GM12865 (cell line): Measurements from ENCODE around the gene CLP1.

Experiments
- DNase-seq: peaks from one replicate; pipeline ENCODE4 v3.0.0; 2010; ENCODE audit warnings: low read depth
- H3K4me3 ChIP-seq: 2 replicates; pipeline ENCODE4 v1.5.1; 2011; ENCODE audit warnings: mild to moderate bottlenecking, low read depth, low read length, control low read depth
- TF ChIP-seq, protein P1 (sequence below): IDR thresholded peaks from 2 replicates; pipeline ENCODE4 v1.5.1; 2011; ENCODE audit warnings: low read length, control low read depth, low read depth, inconsistent platforms; ENCODE audit not compliant: insufficient read depth; ENCODE audit errors: missing control alignments

Gene CLP1

DNA sequence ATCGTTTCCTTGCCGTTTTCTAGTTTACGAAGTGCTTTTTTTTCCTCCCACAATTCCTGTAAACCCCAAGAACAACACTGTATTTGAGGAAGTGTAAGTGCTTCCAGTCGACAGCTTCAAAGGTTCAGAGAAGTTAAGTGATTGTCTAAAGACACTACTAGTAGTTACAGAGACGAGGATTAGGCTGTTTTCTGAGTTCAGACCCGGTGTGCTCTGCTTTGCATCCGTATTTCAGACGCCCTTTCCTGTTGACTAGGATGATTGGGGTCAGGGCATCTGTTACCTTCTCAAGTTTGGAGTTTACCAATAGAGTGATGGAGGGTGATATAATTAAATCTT lies 430 bp downstream of the CLP1 start:
- no peak for DNase-seq
- TF ChIP-seq, protein P1, sequence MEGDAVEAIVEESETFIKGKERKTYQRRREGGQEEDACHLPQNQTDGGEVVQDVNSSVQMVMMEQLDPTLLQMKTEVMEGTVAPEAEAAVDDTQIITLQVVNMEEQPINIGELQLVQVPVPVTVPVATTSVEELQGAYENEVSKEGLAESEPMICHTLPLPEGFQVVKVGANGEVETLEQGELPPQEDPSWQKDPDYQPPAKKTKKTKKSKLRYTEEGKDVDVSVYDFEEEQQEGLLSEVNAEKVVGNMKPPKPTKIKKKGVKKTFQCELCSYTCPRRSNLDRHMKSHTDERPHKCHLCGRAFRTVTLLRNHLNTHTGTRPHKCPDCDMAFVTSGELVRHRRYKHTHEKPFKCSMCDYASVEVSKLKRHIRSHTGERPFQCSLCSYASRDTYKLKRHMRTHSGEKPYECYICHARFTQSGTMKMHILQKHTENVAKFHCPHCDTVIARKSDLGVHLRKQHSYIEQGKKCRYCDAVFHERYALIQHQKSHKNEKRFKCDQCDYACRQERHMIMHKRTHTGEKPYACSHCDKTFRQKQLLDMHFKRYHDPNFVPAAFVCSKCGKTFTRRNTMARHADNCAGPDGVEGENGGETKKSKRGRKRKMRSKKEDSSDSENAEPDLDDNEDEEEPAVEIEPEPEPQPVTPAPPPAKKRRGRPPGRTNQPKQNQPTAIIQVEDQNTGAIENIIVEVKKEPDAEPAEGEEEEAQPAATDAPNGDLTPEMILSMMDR, result no peak

DNA sequence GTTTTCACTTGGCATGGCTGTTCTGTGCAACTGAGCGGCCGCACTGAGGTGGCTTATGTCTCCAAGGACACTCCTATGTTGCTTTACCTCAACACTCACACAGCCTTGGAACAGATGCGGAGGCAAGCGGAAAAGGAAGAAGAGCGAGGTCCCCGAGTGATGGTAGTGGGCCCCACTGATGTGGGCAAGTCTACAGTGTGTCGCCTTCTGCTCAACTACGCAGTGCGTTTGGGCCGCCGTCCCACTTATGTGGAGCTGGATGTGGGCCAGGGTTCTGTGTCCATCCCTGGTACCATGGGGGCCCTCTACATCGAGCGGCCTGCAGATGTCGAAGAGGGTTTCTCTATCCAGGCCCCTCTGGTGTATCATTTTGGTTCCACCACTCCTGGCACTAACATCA lies 2.1 kb downstream of the CLP1 start:
- DNase-seq, result no peak
- no peak overlapping the region for H3K4me3 ChIP-seq
- TF ChIP-seq, protein P1, result no peak

More for the DNA sequence above, 430 bp downstream of the CLP1 start:
- H3K4me3 ChIP-seq, result peak overlapping the region; percentile 92

DNA sequence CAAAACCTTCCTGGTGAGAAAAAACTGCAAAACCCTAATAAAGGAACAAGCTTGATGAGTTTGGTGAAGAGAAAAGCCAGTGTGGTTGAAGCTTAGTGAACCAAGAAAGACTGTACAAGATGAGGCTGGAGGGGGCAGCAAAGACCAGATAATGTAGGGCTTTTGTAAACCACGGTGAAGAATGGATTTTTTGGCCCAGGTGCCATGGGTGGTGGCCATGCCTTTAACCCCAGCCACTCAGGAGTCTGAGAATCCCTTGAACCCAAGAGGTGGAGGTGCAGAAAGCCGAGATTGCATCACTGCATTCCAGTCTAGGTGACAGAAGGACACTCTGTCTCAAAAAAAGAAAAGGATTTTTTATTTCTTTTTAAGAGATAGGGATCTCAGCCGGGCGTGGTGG lies 5.3 kb downstream of the CLP1 start:
- DNase-seq, result no peak
- TF ChIP-seq, protein P1, result peak; percentile 19
- no peak overlapping the region for H3K4me3 ChIP-seq

DNA sequence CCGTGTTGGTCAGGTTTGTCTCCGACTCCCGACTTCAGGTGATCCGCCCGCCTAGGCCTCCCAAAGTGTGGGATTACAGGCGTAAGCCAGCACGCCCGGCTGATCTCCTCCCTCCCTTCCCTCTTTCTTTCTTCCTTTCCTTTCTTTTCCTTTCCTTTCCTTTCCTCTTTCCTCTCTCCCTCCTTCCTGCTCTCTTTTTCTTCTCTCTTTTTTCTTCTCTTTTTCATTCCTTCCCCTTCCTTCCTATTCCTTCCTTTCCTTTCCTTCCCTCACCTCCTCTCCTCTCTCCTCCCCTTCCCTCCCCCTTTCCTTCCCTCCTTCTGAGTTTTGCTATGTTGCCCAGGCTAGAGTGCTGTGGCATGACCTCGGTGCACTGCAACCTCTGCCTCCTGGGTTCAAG lies 6.4 kb downstream of the CLP1 start:
- no peak for DNase-seq
- no peak overlapping the region for H3K4me3 ChIP-seq
- TF ChIP-seq, protein P1, result no peak

DNA sequence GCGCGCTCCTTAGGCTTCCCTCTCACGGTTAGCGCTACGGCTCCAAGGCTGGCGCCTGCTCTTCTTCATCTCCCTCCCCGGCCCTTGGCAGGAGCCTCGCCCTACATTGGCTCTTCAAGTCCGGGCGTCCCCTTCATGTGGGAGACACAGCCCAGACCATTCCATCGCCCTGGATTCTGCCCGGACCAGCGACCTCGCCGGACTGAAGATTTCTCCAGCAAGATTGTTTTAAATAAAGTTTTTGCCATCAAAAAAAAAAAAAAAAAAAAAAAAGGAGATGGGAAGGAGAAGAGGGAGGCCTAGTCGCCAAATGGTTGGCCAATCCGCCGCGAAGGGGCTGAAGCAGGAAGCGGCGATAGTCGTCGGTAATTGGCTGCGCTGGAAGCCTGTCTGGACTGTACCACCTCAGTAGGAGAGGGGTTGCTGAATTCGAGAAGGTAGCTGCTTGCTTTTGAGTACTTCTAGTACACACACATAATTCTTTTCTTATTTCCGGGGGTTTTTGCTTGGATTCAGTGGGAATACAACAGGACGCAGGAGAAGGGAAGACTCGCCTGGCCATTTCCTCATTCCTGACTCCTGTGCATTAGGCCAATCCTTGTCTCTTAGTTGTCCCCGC lies 9.7 kb downstream of the CLP1 start:
- DNase-seq, result peak; percentile 99
- H3K4me3 ChIP-seq, result peak overlapping the region; percentile 62
- TF ChIP-seq, protein P1, result no peak

DNA sequence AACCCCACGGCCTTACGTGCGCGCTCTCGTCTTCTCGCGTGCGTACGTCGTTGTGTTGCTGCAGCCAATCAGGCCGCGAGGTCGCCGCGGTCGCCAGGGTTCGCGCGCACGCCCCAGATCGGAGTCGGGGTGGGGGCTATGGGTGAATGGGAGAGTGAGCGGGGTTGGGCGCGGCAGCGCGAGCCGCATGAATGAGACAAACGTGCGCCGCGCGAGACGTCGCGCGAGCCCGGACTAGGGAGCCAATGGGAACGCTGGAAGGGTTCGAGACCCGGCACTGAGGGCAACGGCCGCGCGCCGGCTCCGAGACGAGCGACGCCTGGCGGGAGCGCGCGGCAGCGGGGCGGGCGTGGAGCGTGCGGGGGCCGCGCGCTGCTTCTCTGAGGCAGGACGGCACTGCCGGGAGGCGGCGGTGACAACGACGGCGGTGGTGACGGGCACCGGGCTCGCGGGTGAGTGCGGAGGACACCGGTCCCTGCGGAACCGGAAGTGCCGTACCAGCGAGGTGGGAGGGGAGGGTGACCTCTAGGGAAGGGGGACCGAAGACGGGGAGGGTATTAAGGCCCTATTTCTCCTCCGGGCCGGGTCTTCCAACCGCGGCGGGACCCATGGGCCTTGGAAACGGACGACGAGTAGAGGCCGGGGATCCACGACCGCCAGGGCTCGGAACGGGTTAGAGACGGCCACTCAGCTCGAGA lies 10.3 kb downstream of the CLP1 start, which contains the start of gene ZDHHC5:
TSS of gene ZDHHC5 (plus strand) at position 379 of the 698 bp plus-strand sequence. CDS start 4,977 bp downstream, outside the sequence.
- peak; percentile 100 for DNase-seq
- TF ChIP-seq, protein P1, result peak; percentile 44
- peak within 1 kb of the TSS; percentile 77 for H3K4me3 ChIP-seq
